ENCODE data around the gene CYSRT1.

Gene CYSRT1

DNA sequence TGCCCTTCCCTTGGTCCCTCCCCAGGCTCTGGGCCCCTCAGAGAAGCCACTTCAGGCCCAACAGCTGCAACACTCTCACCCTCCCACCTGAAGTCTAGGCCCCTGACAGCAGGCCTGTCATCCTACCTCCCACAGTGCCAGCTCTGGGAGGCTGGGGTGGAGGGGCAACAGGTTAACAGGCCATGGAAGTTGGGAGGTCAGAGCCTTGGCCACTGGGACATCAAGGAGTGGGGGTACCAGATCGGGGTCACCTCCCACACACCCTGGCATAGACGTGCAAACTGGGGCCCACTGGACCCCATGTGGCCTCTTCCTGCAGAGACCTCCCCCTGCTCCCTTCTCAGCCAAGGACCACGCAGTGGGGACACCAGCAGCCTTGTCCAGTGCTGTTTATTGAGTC, 33.7 kb upstream of the CYSRT1 start:
- DNase-seq, result no peak

DNA sequence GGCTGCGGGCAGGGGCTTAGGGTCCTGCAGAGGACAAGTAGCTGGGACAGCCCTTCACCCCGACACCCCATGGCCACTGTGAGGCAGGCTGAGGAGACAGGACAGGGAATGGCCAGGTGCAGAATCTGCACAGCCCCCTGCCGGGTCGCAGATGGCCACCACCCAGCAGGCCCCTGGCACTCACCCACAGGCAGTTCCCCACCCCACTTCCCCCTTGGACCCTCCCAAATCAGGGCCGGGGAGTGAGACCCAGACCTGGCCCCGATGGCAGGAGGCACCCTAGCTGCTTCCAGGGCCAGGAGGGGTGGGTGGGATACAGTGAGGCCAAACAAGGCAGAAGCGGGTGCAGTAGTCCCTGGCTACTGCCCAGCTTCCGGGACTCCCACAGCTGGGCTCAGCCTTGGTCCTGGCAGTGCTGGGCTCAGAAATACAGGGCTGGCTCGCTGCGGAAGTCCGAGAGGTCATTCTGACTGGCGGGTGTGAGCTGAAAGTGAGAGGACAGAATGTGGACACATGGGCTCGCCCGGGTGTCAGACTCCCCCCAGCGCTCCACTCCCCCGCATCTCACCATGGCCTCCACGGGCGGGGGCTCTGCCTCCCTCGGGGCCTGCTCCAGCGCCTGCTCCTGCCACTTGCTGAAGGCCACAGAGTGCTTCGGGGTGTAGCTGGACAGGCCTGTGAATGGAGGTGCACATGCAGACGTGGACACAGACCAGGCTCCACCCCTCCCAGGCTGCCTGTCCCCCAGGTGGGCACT, 33.1 kb upstream of the CYSRT1 start:
- no peak for DNase-seq

DNA sequence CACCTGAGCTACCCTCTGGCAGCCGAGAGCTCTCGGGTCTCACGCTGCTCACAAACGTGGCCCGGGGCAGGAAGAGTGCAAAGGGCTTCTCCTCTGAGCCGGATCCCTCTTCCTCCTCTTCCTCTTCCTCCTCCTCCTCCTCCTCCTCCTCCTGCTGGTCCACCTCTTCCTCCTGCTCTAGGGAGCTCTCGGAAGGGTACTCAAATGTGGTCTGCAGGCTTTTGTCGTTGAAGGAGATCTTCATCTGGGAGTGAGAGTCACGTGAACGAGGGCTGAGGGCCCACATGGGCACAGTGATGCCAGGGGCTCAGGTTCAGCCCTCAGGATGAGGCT, 32.6 kb upstream of the CYSRT1 start:
- no peak for DNase-seq

GRCh38 chr9:137192859-137193258, 32.1 kb upstream of the CYSRT1 start:
- DNase-seq, result no peak

- no peak for DNase-seq
These were observed 31.2 kb upstream of the CYSRT1 start for GRCh38 chr9:137193771-137194170.

DNA sequence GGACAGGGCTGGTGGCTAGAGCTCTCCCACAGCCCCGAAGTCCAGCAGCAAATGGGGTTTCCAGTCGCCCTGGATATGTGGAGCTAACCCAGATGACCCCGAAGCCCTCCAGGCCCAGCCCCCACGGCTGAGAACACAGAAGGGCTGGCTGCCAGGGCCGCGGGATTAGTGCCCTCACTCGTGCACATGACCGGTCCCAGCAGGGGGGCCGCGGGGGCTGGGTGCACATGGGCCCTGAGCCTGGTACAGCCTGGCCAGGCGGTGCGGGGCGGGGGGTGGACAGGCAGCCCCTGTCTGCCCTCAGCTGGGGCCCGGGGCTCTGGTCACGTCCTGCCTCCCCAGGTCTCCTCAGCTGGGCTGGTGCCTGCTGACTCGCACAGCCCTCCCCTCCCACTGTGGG, 30.6 kb upstream of the CYSRT1 start:
- DNase-seq, result no peak

DNA sequence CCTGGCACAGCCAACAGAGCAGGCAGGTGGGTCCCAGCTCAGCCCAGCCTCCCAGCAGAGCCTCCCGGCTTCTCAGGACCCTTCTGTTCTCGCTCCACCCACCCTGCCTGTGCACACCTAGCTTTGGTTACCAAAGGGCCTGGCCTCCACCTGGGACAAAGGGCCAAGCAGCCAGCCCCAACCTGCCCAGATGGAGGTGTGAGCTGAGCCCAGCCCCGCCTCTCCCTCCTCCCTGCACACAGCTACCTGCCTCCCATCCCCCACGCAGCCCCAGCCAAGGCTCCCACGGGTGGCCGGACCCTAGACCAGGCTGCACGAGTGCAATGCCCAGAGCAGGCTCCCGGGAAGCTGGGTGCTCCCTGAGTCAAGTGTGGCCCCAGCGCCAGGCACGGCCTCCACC, 30.1 kb upstream of the CYSRT1 start:
- DNase-seq, result no peak

DNA sequence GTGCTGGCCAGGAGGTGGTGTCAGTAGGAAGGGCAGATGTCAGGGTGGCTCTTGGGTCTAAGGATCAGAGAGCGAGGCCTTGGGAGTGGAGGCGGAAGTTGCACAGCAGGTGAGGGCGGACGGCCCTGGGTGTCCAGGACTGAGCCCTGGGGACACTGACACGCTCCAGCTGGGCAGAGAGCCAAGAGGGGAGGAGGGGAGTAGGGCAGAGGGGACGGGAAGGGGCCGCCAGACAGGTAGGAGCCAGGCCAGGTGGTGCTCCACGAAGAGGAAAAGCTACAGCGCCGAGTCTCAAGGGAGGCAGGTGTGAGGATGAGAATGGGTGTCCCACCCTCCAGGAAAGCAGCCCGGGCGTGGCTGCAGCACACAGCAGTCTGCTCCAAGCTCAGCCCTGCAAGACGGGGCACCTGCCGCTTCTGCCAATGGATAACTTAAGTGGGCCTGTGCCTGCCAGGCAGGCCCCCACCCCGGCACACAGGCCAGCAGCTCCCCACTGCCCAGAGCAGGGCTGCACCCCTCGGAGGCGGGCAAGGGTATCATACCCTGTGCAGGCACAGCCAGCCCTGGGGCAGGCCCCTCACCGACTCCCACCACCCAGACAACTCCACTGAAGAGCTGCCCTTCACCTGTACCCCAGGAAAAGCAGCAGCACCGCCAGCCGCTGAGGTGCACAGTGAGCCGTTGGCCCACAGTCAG, 29.3 kb upstream of the CYSRT1 start:
- DNase-seq, result no peak

- no peak for DNase-seq
These were observed 26.7 kb upstream of the CYSRT1 start for GRCh38 chr9:137198051-137198901.

GRCh38 chr9:137198902-137199283, 26.1 kb upstream of the CYSRT1 start:
- no peak for DNase-seq

- DNase-seq, result no peak
These were observed 25.4 kb upstream of the CYSRT1 start for GRCh38 chr9:137199411-137200121.

DNA sequence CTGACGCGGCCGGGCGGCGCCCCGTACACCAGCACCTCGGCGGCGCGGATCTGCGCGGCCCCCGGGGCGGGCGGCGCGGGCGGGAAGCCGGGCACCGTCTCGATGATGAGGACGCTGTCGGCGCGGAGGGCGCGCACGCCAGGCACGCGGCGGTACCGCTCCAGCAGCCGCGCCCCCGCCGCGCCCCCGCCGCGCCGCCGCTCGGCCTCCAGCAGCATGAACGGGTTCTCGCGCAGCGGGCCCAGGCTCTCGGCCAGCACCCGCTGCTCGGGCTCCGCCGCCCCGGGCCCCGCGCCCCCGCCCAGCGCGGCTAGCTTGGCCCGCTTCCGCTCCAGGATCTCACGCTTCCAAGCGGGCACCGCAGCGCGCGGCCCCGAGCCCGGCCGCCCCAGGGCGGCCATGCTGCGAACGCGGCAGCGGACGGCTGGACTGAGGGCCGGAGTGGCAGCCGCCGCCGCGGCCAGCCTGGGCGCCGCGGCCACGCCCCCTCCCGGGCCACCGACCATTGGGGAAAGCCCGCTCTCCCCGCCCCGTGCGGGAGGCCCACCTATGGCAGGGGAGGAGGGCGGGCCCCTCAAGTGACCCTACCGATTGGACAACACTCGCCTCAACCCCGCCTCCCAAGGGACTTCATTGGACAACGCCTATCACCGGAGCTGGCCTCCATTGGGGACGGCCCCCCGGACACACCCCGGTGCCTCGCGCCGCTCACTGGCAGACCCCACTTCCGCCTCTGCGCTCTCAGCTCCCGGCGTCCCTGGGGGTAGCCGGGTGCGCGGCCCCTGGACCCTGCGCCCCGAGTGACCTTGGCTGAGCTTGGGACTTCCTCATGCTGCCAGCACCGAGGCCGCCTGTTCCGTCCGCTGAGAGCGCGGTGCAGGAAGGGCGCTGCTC, 24.4 kb upstream of the CYSRT1 start, which contains the start of gene TPRN:
Gene TPRN, minus strand, starts transcription at position 431 of the 894 bp plus-strand sequence. Its CDS starts 30 bp downstream, at position 401.
- DNase-seq, result peak; percentile 94

GRCh38 chr9:137201205-137201868, 23.6 kb upstream of the CYSRT1 start:
- no peak for DNase-seq

DNA sequence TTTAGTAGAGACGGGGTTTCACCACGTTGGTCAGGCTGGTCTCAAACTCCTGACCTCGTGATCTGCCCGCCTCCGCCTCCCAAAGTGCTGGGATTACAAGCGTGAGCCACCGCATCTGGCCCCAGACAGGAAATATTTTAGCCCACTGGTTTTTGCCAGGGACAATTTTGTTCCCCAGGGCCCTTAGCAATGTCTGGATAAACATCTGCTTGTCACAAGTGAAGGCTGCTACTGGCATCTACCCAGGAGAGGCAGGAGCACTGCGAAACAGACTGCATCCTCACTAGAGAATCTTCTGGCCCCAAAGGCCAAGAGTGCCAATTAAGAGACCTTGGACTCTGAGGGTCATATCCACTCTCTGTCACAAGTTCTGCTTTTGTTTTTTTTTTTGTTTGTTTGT, 22.0 kb upstream of the CYSRT1 start:
- no peak for DNase-seq

DNA sequence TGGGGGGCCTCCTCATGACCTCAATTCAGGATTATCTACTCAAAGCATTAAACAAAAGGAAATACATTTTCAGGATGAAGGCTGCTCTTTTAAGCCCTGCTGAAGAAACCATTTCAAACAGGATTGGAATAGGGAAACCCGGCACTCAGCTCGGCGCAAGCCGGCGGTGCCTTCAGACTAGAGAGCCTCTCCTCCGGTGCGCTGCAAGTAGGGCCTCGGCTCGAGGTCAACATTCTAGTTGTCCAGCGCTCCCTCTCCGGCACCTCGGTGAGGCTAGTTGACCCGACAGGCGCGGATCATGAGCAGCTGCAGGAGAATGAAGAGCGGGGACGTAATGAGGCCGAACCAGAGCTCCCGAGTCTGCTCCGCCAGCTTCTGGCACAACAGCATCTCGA, 20.2 kb upstream of the CYSRT1 start:
- no peak for DNase-seq

DNA sequence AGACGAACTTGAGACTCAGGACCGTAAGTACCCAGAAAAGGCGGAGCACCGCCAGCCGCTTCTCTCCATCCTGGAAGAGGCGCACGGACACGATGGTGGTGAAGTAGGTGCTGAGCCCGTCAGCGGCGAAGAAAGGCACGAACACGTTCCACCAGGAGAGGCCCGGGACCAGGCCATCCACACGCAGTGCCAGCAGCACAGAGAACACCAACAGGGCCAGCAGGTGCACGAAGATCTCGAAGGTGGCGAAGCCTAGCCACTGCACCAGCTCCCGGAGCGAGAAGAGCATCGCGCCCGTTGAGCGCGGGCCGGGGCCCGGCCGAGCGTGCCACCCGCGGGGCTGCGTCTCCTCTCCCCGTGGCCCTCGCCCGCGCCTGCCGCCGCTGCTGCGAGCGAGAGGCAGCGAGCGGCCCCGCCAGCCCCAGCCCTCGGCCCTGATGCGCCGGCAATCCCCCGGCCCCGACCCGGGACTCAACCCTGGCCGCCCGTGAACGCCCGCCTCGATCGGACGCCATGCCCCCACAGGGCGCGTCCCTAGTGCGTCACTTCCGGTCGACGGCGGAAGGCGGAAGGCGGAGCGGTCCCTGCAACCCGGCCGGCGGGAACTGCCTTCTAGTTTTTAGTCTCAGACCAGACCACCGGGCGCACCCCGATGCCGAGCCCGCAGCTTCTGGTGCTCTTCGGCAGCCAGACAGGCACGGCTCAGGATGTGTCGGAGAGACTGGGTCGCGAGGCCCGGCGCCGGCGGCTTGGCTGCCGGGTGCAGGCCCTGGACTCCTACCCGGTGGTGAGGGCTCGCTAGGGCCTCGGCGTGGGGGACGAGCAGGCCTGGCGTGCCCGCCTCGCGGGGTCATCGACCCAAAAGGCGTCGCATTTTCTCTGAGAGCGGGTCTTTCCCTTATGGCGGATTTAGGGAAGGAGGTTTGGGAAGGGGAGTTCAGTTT, 19.6 kb upstream of the CYSRT1 start, which contains the start of the genes NDOR1 and TMEM203:
Gene NDOR1, plus strand, starts transcription at position 575 of the 944 bp plus-strand sequence. Its CDS starts 78 bp downstream, at position 653.
Gene TMEM203, minus strand, starts transcription at position 523 of the 944 bp plus-strand sequence. Its CDS starts 234 bp downstream, at position 289.
- DNase-seq, result peak; percentile 42

GRCh38 chr9:137206602-137207001, 18.4 kb upstream of the CYSRT1 start:
- DNase-seq, result no peak

DNA sequence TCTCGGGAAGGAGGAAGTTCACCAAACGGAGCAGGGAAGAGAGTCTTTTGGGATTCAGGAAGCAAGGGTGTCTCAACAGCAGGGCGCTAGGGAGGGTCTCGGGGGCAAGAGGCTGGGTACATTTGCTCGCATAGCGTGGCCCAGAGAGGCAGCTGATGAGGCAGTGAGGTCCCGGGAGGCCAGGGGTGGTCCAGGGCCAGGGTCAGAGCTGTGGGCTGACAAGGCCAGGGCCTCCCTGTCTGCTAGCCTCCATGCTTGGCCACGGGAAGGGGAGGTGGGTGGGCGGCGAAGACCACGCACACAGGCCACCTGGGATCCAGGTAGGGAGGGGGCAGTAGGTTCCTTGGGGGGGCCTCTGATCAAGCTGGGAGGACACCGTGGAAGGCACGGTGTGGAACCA, 13.4 kb upstream of the CYSRT1 start:
- no peak for DNase-seq

- DNase-seq, result no peak
These were observed 12.5 kb upstream of the CYSRT1 start for GRCh38 chr9:137212520-137212919.

Measured in NCI-H1694 treated with DMSO at 0.1 percent for 48 hours (cell line).